Measurements from ENCODE around the gene EMILIN2.

Gene EMILIN2

DNA sequence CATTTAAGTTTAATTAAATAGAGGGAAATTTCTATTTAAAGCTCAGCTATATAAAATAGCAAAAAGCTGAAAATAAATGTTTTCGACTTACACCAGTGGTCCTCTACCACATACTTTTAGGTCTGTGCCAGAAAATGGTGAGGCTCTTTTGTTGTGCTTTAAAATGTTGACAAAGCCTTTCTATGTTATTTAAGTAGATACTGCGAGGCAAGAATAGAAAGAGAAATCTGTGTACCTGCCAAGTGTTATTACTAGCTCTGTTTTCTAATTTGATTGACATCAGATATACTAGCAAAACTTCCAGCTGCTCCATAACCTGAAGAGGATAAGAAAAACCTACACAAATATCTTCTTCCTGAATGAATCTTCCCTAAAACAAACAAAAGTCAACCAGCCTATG is 112.5 kb downstream of the EMILIN2 start:
- FAIRE-seq: no peak

DNA sequence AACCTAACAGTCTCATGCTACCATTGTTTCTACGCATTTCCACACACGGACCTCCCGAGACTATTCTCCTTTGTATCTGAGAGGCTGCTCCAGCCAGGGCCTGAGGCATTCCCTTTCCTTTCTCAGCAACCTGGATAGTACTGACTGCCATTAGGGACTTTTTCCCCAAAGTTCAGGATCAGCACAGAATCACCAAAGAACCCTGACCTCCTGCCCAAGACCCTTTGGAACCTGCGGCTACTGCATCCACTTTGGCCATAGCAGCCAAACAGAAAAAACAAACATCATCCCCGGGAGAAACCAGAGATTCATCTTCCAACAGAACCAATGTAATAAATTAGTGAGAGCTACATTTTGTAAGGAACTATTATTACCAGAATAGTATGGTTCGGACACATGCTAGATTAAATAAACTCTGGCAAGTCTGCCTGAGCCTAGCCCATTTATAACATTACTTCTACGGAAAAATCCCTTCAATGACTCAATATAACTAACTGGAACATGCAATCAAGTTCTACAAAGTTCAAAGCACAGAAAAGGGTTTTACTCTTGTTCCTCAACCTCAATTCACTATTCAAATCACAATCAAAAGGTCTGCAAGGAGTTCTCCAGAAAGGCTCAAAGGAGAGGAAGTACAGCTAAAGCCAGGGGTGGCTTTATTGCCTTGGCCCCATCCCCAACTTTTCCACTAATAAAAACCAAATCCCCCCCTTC is 114.3 kb downstream of the EMILIN2 start:
- FAIRE-seq: no peak

DNA sequence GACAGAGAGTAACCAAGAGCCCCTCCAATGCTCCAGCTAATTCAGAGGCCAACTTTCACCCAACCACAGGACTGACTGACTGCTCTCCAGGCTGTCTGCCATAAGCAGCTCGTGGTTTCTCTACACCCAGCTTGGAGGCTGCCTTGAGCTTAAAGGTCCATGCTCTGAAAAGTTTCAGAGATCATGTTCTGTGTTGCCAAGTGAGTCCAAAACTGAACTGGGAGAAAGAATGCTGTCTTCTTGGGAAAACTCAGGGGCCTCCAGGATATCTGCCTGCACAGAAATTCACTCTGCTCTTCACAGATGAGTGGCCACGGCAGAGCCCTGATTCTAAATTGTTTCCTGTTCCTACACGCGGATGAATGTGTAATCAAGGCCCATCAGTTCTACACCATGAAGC is 115.0 kb downstream of the EMILIN2 start:
- no peak for FAIRE-seq

DNA sequence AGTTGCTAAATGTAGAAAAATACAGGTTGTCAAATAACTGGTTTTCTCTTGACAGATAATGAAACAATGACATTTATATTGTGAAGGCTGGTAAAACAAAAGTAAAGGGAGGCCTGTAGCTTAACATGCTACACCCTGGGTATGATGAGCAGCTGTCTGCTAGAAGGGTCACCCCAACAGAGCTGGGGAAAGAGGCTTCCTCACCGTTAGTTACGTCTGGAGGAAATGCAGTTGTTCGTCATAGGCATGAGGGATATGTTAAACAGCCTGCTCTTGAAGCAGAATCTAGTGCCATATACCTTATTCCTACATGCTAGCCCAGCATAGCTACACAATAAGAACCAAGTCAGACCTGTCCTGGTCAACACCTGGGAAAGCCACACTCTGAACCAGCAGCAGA is 116.2 kb downstream of the EMILIN2 start:
- no peak for FAIRE-seq

DNA sequence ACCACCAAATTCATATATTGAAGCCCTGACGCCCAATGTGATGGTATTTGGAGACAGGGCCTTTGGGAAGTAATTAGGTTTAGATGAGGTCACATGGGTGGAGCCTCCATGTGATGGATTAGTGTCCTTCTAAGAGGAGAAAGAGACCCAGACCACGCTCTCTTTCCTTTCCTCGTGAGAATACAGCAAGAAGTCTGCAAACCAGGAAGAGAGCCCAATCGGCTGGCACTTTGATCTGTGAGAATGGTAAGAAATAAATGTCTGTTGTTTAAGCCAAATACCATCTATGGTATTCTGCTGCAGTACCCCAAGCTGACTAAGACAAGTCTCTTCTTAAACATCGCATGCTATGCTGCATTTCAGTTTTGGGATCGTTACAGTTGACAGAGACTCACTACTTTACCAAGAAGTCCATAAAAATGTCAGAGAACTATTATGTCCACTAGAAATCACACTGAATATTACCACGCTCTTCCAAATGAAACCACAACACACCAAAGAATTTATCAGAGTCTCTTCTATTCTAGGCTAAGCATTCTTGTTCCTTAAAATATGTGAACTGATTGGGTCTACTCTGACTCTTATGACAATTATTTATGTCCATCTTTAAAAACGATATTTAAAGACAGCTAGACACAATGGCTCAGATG is 117.7 kb downstream of the EMILIN2 start:
- no peak for FAIRE-seq

Data from TTC549 (cell line).